Activated naive CD4-positive, alpha-beta T cell treated with Interleukin-2 at 50 U/mL for 16 hours (primary cell): ENCODE results near the gene NPIPA8.
"Not testable (repeated sequence)": the region's sequence is repeated elsewhere in the genome, so short reads cannot be mapped to it uniquely, and the experiment has no call there.

Source experiments
- DNase-seq: peaks from one replicate; pipeline ENCODE4 v3.0.0-alpha.2; 2020

The NPIPA8 gene

DNA sequence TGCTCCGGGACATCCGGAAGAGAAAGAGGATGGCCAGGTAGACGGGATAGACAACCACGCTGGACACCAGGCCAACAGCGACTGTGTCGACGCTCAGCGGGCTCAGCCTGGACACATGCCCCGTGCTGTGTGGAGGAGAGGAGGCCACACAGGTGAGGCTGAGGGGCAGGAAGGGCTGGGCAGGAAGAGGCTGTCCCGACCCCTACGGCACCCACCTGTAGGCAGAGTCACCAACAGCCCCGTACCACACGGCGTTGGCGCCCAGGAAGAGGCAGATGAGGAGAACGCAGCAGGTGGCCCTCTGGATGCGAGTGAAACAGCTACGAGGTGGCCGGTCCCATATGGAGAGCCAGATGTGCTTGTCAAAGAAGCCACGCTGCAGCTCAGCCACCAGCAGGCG, at the start of gene NPIPA8:
TSS of gene NPIPA8 (minus strand) at position 101 of the 400 bp plus-strand sequence. CDS start 4,074 bp downstream, outside the sequence.
- DNase-seq: not testable (repeated sequence)

DNA sequence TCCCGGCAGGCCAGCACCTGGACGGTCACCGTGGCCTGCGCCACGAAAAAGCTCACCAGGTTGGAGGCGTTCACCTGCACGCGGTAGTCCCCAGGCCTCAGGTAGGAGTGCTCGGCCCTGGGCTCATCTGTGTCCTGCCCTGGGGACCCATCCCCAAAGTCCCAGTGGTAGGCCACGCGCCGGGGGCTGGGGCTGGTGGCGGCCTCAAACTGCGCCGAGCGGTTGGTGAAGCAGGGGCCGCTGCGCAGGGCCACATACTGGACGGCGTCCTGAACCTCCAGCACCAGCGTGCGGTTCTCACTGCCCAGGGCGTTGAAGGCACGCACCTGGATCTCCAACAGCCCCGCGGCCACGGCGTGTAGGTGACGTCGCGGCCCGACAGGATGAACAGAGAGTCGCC, 48.7 kb upstream of the NPIPA8 start:
- DNase-seq: not testable (repeated sequence)

DNA sequence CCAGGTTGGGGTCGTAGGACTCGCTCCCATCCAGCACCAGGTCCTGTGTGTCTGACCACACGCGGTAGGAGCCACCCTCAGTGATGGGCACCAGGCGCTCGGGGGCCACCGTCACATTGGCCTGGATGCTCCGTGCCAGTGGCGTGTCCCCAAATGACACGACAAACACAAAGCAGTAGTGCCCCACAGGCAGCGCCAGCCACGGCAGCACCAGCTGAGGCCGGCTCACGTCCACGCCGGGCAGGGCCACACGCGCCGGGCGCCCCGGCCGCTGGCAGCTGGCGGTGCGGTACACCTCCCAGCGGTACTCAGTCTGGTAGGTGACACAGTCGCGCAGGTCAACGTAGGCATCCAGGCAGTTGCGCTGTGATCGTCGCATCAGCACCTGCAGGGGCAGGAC, 48.3 kb upstream of the NPIPA8 start:
- not testable (repeated sequence) for DNase-seq

DNA sequence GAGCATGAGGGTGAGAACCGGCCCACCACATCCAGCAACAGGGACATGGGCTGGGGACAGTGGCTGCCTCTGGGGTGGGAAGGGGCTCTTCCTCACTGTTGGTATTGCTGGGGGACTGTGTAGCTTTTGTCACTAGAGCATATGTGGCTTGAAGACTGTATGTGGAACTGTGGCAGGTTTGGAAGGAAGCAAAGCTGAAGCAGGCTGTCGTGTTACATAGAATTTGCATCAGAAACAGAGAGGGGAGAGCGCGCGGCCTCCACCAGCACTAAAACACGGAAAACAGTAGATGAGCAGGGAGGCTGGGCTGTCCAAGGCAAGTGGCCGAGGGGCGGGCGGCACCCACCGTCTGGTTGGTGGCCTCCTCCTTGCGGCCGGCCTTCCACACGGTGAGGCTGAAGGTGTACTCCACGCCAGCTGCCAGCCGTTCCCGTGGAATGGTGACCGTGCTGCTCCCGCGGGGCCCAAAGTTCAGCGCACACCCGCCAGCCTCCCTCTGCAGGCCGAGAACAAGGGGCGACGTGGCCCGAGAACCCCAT, 47.6 kb upstream of the NPIPA8 start:
- DNase-seq: not testable (repeated sequence)

DNA sequence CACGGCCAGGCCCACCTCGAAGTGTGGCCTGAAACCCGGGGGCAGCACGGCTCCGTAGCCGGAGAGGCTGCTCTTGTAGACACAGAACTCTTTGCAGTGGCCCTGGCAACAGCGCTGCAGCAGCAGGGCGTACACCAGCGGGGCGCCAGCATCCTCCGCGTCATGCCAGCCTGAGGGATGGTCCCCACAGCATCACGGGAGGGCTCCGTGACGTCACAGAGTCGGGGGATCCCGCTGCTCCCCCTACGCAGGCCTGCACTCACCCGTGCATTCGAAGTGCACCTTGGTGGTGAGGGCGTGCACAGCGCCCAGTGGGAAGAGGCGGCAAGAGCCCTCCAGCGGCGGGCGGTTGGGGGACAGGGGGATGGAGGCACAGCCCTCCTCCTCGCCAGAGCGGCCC, 46.2 kb upstream of the NPIPA8 start:
- not testable (repeated sequence) for DNase-seq

DNA sequence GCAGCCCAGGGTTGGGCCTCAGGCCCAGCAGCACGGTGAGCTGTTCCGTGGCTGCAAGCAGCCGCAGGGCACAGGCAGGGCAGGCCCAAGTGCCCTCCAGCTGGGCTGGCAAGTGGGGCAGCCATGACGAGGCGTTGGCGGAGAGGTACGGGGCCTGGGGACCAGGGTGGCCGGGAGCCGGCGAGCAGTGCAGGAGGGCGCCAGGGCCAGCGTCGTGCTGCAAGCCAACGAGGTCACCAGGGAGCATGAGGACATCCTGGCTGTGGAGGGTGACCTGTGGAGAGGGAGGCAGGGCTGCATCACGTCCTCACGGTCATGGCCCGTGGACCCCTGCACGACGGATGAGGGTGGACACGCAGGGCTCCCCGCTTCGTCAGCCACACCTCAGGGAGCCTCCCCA, 11.2 kb upstream of the NPIPA8 start:
- DNase-seq: not testable (repeated sequence)

- not testable (repeated sequence) for DNase-seq
Observed at GRCh38 chr16:18346993-18347392, 10.5 kb upstream of the NPIPA8 start.

DNA sequence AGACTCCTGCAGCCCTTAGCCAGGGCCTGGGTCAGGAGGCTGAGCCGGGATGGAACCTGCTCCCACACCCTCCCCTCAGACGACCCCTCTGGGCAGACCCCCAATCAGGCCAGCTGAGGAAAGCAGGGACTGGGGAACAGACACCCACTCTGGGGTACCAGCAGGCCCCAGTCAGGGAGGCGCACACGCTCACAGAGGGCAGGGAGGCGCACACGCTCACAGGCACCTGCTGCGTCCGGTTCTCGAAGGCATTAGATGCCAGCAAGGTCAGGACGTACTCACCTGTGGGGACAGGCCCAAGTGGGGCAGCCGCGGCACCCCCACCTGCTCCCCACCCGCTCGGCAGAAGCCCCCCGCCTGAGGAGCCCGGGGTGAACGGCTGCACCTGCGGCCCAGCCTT, 8.1 kb upstream of the NPIPA8 start:
- not testable (repeated sequence) for DNase-seq

DNA sequence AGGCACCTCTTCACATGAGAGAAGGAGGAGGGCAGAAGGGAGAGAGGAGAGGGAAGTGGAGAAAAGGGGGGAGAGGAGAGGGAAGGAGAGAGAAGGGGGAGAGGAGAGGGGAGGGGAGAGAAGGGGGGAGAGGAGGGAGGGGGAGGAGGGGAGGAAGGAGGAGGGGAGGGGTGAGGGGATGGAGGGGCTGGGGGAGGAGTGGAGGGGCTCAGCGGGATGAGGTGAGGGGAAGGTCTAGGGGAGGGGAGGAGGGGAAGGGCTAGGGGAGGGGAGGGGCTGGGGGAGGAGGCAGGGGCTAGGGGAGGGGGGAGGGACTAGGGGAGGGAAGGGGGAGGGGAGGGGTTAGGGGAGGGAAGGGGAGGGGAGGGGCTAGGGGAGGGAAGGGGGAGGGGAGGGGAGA, 5.5 kb upstream of the NPIPA8 start:
- DNase-seq: not testable (repeated sequence)

DNA sequence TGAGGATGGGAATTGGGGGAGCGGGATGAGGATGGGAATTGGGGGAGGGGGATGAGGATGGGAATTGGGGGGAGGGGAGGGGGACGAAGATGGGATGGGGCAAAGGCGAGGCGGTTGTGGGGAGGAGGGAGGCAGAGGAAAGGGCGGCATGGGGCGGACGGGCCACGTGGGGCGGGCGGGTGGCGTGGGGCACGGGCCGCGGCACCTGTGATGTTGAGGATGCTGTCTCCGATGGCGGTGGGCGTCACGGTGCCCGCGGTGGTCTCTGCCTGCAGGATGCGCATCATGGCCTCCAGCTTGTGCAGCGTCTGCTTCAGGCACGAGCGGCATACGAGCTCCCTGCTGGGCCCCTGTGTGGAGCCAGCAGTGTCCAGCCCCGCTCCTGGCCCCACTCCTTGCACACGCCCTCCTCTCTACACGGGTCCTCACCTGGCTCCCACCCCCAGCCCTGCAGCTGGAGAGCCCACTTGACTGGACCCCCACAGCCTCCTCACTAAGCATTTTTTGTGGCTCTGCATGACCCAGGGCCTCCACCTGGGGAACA, 5.0 kb upstream of the NPIPA8 start:
- not testable (repeated sequence) for DNase-seq

DNA sequence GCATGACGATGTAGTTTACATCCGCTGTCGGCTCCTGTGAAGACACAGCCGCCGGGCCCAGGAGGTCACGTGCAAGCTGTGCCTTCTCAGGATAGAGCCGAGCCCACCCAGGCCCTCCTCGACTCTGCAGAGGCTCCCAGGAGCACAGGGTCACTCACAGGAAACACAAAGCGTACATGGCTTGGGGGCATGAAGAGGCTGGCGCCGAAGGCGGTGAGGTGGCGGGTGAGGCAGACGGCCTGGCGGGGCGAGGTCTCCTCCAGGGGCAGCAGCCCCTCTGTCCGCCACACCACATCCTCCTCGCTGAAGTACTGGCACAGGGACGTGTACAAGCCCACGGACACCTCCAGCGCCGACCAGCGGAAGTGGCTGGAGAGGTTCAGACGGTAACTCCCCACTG, 2.7 kb upstream of the NPIPA8 start:
- not testable (repeated sequence) for DNase-seq

GRCh38 chr16:18311811-18312210, 24.7 kb downstream of the NPIPA8 start:
- not testable (repeated sequence) for DNase-seq

DNA sequence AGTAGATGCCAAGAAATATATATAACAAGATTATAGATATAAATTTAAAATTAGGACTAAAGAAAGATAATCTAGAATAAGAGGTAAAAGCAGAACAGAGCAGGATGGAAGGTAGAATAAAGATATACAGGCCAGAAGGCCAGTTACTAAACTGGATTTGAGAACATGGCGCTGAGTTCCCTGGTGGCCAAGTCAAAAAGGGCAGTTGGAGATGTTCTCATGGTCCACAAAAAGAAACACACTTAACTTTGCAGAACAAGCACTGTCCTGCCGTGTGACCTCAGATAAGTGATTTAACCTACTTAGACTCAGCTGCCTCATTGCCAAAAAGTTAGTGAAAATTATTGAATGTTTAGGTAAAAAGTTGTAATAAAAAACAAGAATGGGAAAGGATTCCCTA, 27.4 kb downstream of the NPIPA8 start:
- DNase-seq: not testable (repeated sequence)

DNA sequence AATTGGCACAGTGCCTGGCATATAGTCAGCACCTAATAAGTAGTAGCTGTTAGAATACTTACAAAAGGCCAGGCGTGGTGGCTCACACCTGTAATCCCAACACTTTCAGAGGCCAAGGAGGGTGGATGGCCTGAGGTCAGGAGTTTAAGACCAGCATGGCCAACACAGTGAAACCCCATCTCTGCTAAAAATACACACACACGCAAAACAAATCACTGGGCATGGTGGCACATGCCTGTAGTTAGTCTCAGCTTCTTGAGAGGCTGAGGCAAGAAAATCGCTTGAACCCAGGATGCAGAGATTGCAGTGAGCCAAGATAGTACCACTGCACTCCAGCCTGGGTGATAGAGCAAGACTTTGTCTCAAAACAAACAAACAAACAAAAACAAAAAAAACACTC, 29.3 kb downstream of the NPIPA8 start:
- DNase-seq: not testable (repeated sequence)

- not testable (repeated sequence) for DNase-seq
Observed at GRCh38 chr16:18306066-18306465, 30.5 kb downstream of the NPIPA8 start.

GRCh38 chr16:18303059-18303706, 33.4 kb downstream of the NPIPA8 start:
- not testable (repeated sequence) for DNase-seq

- not testable (repeated sequence) for DNase-seq
Observed at GRCh38 chr16:18297714-18298113, 38.8 kb downstream of the NPIPA8 start.

- DNase-seq: not testable (repeated sequence)
Observed at GRCh38 chr16:18296931-18297330, 39.6 kb downstream of the NPIPA8 start.

DNA sequence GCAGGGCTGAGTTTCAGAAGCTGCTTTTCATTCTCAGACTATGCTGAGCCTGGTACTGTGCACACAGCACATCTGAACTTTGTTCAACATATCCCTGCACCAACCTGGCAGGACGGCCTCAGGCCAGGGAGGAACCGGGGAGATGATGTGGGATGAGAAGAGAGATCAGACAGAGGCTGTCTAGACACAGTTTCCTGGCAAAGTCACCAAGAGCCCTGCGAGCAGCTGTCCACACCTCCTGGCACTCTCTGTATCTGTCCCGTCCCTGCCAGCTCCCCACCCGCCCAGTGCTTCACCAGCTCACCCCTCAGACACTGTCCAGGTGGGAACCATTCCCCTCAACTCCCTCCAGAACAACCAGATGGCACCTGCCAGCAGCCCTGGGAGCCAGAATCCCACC, 42.2 kb downstream of the NPIPA8 start:
- not testable (repeated sequence) for DNase-seq

- DNase-seq: not testable (repeated sequence)
Observed at GRCh38 chr16:18293337-18293956, 43.1 kb downstream of the NPIPA8 start.

GRCh38 chr16:18290959-18291358, 45.6 kb downstream of the NPIPA8 start:
- not testable (repeated sequence) for DNase-seq

DNA sequence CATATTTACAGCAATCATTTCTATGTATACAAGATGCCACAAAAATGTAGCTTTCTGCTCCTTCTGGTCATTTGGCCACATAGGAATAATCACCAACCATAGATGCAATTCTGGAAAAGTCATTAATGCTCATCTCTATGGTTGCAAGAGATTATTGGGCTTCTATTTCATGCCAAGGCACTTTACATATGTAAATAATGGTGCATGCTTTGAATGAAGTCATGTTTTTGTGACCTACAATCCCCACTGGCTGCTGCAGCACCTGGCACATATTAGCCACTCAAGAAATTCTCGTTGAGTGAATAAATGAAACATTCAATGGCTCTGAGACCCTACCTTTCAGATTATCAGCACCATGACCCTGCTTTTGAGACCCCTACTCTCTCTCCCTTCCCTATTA, 50.2 kb downstream of the NPIPA8 start:
- not testable (repeated sequence) for DNase-seq

DNA sequence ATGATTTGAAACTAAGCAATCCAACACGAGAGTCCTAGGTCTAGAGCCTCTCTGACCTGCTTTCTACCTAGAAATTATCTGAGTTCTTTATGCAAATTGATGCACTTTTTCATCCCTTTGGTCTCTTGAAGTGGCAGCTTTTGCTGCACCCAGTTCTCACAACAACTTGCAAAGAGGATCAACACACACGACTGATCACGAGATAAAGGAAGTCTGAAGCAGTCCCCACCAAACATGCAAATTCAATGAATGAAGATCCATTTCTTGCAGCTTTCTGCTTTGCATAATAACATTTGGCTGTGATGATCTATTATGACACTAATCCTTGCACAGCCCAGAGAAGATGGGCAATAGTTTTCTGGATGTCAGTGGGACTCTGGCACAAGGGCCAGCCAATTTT, 56.2 kb downstream of the NPIPA8 start:
- not testable (repeated sequence) for DNase-seq

GRCh38 chr16:18276756-18277155, 59.8 kb downstream of the NPIPA8 start:
- DNase-seq: not testable (repeated sequence)
